AG10803 (cell line): ENCODE measurements around the gene ICE2.

Experiments
- DNase-seq: peaks from one replicate; pipeline ENCODE4 v3.0.0; 2010; ENCODE audit warnings: low read depth
- H3K4me3 ChIP-seq: 2 replicates; pipeline ENCODE4 v1.5.1; 2011; ENCODE audit warnings: mild to moderate bottlenecking, low read length, control low read depth
- TF ChIP-seq, protein P1 (sequence below): conservative IDR thresholded peaks from 2 replicates; pipeline ENCODE4 v1.5.1; 2011; ENCODE audit warnings: mild to moderate bottlenecking, low read length, control low read depth, inconsistent platforms

Gene ICE2

DNA sequence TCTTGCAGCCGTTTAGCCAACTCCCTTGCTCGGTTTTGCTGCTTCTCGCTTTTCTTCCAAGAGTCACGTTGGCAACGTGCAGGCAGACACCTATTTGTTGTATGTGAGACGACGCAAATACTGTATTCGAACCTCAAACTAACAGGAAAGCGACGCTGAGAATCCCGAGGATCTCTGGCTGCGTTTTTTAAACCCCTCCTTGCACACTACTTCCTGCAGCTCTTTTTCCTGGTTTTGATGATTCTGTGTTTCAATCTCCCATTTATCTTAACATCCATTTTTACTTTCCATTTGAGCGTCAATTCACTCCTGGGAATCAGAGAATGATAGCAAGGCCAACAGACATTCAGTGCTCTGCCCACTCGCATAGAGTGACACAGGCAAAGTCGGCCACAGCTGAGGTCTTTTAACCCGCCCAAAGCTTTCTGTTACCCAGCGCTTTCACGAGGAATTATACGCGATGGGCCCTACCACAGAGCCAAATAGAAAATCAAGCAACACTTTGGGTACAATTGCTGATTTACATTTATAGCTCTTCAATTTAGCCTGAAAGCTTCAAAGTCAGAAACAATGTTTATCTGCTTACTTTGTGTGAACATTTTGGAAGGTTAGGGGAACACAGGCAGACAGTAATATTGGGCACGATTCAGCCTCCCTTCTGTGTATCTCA, 79.6 kb downstream of the ICE2 start:
- TF ChIP-seq, protein P1, sequence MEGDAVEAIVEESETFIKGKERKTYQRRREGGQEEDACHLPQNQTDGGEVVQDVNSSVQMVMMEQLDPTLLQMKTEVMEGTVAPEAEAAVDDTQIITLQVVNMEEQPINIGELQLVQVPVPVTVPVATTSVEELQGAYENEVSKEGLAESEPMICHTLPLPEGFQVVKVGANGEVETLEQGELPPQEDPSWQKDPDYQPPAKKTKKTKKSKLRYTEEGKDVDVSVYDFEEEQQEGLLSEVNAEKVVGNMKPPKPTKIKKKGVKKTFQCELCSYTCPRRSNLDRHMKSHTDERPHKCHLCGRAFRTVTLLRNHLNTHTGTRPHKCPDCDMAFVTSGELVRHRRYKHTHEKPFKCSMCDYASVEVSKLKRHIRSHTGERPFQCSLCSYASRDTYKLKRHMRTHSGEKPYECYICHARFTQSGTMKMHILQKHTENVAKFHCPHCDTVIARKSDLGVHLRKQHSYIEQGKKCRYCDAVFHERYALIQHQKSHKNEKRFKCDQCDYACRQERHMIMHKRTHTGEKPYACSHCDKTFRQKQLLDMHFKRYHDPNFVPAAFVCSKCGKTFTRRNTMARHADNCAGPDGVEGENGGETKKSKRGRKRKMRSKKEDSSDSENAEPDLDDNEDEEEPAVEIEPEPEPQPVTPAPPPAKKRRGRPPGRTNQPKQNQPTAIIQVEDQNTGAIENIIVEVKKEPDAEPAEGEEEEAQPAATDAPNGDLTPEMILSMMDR = no peak
- peak overlapping the region; percentile 60 for H3K4me3 ChIP-seq
- no peak for DNase-seq

DNA sequence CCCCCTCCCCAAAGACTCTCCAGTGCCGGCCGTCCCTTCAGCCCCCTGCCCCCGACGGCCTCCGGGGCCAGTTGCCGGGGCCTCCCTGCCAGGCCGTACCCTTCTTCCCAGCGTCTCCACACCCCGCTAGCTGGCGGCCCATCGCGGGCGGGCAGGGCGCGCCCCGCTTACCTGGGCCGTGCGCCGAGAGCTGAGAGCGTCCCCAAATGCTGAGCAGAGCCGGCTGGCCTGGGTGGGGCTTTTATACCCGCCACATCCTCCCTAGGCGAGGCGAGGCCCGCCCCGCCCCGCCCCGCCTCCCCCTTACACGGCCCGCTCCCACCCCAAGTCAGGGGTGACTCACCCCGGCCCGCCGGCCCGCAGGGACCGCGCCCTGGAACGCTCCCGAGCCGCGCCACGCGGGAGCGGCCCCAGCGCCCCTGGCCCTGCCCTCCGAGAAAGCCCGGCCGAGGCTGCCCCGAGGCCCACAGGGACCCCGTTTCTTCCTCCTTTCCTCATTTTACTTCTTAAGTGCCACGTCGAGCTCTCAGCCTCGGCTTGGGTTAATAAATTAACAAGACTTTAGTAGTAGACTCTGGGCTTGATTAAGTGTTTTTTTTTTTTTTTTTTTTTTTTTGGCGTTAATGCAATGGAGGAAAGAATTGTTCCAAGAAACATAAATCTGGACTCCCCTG, 81.0 kb downstream of the ICE2 start, which contains the start of gene ANXA2:
TSS of gene ANXA2 (minus strand) at position 215 of the 674 bp plus-strand sequence. CDS start 11,911 bp downstream, outside the sequence.
- peak; percentile 95 for DNase-seq
- H3K4me3 ChIP-seq = peak within 1 kb of the TSS; percentile 97
- TF ChIP-seq, protein P1 = no peak

DNA sequence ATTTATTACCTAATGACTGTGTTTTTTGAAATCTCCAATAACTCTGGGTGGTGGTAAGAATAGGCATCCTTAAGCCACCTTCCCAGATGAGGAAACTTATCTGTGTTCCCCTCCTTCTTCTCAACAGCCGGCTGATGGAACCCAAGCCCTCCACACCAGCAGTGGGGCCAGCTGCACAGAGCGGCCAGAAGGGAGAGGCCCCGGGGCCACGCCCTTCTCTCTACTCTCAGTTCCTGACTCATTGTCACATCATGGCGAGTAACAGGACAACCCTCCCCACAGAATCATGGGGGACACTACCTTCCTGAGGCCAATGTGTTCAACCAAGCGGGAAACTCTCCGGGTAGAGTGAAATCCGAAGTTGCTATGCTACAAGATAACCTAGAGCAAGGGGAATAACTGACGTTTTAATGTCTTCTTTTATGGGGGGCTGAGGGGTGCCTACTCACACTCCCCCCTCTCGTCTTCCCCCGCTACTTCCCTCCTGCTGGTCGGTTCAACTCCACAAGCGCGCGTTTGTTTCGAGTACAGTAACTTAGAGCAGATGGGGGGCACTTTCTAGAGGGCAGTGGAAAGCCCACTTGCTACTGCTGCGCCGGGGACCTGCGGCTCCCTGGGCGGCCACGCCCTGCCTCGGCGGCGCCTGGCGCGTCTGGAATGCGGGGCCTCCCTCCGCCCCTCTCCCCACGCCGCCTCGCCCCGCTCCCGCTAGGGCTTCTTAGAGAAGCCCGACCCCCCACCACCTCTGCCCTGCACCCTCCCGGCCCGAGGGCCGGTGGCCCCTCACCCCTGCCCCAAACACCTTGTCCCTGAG, 81.8 kb downstream of the ICE2 start:
- peak; percentile 82 for DNase-seq
- peak overlapping the region; percentile 97 for H3K4me3 ChIP-seq
- TF ChIP-seq, protein P1 = no peak

DNA sequence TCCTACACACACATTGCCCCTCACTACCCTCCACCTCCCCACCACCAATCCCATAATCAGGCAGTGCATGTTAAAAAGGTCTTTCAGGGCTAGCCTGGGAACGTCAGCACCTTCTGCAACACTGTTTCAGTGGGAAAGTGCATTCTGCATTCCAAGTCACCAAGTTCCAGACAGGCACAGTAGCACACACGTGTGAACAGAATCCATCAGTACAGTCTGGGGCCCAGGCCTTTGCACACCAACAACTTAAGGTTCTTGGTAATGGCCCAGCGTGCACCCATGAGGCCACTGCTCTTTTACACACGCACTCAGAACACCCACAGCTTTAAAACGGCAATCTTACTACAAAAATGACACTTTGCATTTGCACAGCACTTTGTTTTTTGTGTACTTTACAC, 82.4 kb downstream of the ICE2 start:
- peak; percentile 61 for DNase-seq
- peak overlapping the region; percentile 97 for H3K4me3 ChIP-seq
- TF ChIP-seq, protein P1 = no peak

DNA sequence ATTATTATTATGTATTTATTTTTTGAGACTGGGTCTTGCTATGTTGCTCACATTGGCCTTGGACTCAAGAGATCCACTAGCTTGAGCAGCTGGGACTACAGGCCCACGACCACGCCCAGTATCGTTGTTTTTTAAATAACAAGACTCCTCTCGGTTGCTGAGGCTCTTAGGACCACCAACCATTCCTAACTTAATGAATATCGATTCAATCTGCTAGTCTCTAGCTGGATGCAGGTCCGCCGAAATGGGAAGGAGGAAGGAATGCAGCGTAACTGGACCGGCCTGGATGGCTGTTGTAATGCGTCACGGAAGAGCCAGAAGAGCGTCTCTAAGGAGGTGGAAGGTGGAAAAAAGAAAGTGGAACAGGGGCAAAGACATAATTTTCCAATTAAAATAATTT, 82.8 kb downstream of the ICE2 start:
- peak; percentile 55 for DNase-seq
- peak overlapping the region; percentile 97 for H3K4me3 ChIP-seq

DNA sequence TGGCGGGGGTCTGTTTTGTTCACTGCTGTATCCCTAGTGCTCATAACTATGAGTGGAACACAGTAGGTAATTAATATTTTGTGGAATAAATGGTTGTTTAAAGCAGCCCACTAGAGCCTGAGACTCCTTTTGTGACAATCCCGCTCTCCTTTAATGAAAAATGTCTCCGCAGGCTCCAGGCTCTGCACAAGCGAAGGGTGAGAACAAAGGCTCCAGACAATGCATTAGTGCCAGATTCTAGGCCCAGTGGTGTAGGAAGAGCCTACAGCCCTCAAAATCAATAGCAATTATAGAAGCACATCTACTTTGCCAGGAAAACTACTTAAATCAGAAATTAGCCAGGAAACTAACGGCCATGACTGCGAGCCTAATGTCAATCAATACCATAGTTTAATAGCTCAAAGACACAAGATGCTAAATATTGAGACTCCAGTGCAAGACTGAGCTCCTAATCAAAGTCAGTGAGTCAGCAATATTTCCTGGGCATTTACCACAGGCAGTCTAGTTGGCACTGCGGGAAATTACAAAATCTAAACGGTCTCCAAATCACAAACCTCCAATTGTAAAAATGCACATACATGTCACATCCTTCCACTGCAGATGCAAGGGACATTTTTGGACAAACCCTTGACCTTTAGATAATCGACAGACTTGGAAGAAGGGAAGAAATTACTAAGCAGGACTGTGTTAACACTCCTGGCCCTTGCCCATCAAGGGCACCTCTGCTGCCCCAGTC, 83.5 kb downstream of the ICE2 start:
- TF ChIP-seq, protein P1 = no peak
- DNase-seq = peak; percentile 48
- H3K4me3 ChIP-seq = peak overlapping the region; percentile 97

More for the DNA sequence above, 82.8 kb downstream of the ICE2 start:
- TF ChIP-seq, protein P1 = no peak
